ENCODE measurements around the gene C16orf96. TPM values are rescaled to one million over a fixed set of nuclear protein-coding genes. Genes with fewer than 3 reads are reported as not detected.

C16orf96 gene
- total and polyA plus RNA-seq, 2 of the 8 experiments (the other 6 are each of a cell fraction or from before 2014, with no cell fraction given), result 1.0 to 1.3 TPM

GRCh38 chr16:4509420-4509819, 46.7 kb upstream of the C16orf96 start (continued):
- TF ChIP-seq, protein P1, sequence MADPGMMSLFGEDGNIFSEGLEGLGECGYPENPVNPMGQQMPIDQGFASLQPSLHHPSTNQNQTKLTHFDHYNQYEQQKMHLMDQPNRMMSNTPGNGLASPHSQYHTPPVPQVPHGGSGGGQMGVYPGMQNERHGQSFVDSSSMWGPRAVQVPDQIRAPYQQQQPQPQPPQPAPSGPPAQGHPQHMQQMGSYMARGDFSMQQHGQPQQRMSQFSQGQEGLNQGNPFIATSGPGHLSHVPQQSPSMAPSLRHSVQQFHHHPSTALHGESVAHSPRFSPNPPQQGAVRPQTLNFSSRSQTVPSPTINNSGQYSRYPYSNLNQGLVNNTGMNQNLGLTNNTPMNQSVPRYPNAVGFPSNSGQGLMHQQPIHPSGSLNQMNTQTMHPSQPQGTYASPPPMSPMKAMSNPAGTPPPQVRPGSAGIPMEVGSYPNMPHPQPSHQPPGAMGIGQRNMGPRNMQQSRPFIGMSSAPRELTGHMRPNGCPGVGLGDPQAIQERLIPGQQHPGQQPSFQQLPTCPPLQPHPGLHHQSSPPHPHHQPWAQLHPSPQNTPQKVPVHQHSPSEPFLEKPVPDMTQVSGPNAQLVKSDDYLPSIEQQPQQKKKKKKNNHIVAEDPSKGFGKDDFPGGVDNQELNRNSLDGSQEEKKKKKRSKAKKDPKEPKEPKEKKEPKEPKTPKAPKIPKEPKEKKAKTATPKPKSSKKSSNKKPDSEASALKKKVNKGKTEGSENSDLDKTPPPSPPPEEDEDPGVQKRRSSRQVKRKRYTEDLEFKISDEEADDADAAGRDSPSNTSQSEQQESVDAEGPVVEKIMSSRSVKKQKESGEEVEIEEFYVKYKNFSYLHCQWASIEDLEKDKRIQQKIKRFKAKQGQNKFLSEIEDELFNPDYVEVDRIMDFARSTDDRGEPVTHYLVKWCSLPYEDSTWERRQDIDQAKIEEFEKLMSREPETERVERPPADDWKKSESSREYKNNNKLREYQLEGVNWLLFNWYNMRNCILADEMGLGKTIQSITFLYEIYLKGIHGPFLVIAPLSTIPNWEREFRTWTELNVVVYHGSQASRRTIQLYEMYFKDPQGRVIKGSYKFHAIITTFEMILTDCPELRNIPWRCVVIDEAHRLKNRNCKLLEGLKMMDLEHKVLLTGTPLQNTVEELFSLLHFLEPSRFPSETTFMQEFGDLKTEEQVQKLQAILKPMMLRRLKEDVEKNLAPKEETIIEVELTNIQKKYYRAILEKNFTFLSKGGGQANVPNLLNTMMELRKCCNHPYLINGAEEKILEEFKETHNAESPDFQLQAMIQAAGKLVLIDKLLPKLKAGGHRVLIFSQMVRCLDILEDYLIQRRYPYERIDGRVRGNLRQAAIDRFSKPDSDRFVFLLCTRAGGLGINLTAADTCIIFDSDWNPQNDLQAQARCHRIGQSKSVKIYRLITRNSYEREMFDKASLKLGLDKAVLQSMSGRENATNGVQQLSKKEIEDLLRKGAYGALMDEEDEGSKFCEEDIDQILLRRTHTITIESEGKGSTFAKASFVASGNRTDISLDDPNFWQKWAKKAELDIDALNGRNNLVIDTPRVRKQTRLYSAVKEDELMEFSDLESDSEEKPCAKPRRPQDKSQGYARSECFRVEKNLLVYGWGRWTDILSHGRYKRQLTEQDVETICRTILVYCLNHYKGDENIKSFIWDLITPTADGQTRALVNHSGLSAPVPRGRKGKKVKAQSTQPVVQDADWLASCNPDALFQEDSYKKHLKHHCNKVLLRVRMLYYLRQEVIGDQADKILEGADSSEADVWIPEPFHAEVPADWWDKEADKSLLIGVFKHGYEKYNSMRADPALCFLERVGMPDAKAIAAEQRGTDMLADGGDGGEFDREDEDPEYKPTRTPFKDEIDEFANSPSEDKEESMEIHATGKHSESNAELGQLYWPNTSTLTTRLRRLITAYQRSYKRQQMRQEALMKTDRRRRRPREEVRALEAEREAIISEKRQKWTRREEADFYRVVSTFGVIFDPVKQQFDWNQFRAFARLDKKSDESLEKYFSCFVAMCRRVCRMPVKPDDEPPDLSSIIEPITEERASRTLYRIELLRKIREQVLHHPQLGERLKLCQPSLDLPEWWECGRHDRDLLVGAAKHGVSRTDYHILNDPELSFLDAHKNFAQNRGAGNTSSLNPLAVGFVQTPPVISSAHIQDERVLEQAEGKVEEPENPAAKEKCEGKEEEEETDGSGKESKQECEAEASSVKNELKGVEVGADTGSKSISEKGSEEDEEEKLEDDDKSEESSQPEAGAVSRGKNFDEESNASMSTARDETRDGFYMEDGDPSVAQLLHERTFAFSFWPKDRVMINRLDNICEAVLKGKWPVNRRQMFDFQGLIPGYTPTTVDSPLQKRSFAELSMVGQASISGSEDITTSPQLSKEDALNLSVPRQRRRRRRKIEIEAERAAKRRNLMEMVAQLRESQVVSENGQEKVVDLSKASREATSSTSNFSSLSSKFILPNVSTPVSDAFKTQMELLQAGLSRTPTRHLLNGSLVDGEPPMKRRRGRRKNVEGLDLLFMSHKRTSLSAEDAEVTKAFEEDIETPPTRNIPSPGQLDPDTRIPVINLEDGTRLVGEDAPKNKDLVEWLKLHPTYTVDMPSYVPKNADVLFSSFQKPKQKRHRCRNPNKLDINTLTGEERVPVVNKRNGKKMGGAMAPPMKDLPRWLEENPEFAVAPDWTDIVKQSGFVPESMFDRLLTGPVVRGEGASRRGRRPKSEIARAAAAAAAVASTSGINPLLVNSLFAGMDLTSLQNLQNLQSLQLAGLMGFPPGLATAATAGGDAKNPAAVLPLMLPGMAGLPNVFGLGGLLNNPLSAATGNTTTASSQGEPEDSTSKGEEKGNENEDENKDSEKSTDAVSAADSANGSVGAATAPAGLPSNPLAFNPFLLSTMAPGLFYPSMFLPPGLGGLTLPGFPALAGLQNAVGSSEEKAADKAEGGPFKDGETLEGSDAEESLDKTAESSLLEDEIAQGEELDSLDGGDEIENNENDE (IDR thresholded peaks at IDR 0.05; ENCODE audit: insufficient replicate concordance, low read length), result no peak
- no peak for TF ChIP-seq PHF8 (conservative IDR thresholded peaks at IDR 0.05; ENCODE audit: low read depth, low read length)
- TF ChIP-seq FOSL1 (IDR thresholded peaks at IDR 0.05; ENCODE audit: insufficient read depth, low read depth, low read length), result no peak
- TF ChIP-seq KDM4A (IDR thresholded peaks at IDR 0.05; ENCODE audit: low read depth, low read length, severe bottlenecking), result no peak
- no peak for TF ChIP-seq YY1 (IDR thresholded peaks at IDR 0.05; ENCODE audit: low read depth, low read length)
- TF ChIP-seq SIRT6 (IDR thresholded peaks at IDR 0.05; ENCODE audit: low read length), result no peak
- TF ChIP-seq, protein P2, sequence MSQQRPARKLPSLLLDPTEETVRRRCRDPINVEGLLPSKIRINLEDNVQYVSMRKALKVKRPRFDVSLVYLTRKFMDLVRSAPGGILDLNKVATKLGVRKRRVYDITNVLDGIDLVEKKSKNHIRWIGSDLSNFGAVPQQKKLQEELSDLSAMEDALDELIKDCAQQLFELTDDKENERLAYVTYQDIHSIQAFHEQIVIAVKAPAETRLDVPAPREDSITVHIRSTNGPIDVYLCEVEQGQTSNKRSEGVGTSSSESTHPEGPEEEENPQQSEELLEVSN (IDR thresholded peaks at IDR 0.05), result no peak
- TF ChIP-seq KDM1A (IDR thresholded peaks at IDR 0.05; ENCODE audit: borderline replicate concordance, low read length), result no peak
- TF ChIP-seq SRF (IDR thresholded peaks at IDR 0.05; ENCODE audit: low read depth, low read length), result no peak

All from H1 (cell line).